Left ventricle myocardium superior (tissue), 1 donor: ENCODE data around the gene PGM2. TPM values are rescaled to one million over a fixed set of nuclear protein-coding genes. Genes with fewer than 3 reads are reported as not detected.
"Not testable (repeated sequence)": the region's sequence is repeated elsewhere in the genome, so short reads cannot be mapped to it uniquely, and the experiment has no call there.

Experiments
- ATAC-seq: fragments of 200-7000 bp; cut with Tn5 transposase; one replicate; pipeline ENCODE4 v1.9.1; 2020; ENCODE audit warnings: mild to moderate bottlenecking, moderate library complexity
- DNase-seq: peaks from one replicate; pipeline ENCODE4 v3.0.0-alpha.2; 2020
- intact Hi-C: fragments of 100-400 bp; cut with micrococcal nuclease; formaldehyde crosslinking; loops from one replicate; pipeline ENCODE4 v1.11.0; 2022
- long read RNA-seq: library from polyadenylated mRNA; unstranded; transcript quantifications from one replicate; pipeline ENCODE4 v2.0.0, GENCODE V29; 2021
- total RNA-seq: library from RNA; stranded (reverse); fragmentation: NEBNext Ultra II Directional; extraction: Animal tissue kit (Norgen Biotek cat#: 25700); gene quantifications from one replicate; pipeline ENCODE4 v1.2.1, GENCODE V29; 2021
- donor health status: DM: no; HTN: yes; CAD: no; lungs with severe emphysema.

Gene PGM2
- total RNA-seq, result 12.8 TPM
- long read RNA-seq, transcript PGM2-201 (14 exons, 3,264 nt), result major isoform, 9 of 11 reads
- long read RNA-seq, partial matches to known transcripts, result 1 of 11 reads
- long read RNA-seq, other reads (novel, unspliced or antisense), result 1 of 11 reads

- peak; percentile 97 for ATAC-seq
- peak; percentile 95 for DNase-seq
- intact Hi-C loops, result no loop called here
Measured at GRCh38 chr4:37826295-37827029, at the start of gene PGM2. Gene PGM2 (plus strand): TSS chr4:37826686. CDS start chr4:37826733, 47 bp downstream.

DNA sequence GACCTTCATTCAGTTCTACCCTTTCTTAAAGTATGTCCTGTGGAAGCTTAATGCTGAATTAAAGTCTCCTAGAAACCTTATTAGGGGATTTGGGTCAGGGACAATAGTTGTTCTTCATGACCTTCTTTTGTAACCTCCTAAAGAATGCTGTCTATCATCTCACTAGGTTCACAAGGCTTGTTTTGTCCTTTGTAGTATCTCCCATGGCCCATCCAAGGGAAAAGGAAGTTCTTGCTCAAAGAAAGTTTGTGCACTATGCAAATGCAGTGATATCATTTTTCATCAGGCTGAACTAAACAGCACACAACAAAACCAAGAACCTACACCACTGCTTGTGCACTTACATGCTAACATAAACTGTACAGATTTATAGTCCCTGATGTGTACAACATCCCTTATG is 46.6 kb upstream of the PGM2 start:
- intact Hi-C loops, result no loop called here
- ATAC-seq (no peak), DNase-seq (no peak)

GRCh38 chr4:37780444-37781130 is 45.9 kb upstream of the PGM2 start:
- ATAC-seq (peak; percentile 45), DNase-seq (peak; percentile 39)
- intact Hi-C loops, result no loop called here

DNA sequence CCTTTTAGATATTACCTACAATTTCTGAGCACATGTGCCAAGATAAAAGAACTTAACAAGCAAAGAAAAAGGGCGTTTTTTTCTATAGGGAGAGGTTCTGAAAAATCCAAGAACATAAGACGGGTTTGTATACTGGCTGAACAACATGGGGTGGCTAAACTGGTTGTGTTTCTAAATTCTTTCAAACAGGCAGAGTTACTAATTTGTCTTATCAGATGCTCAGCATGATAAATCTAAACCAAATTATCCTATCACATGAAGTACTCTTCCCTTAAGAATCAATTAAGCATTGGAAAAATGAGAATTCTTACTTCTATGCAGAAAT is 45.4 kb upstream of the PGM2 start:
- ATAC-seq, result no peak
- DNase-seq, result no peak
- intact Hi-C loops, result no loop called here

GRCh38 chr4:37786267-37786666 is 40.2 kb upstream of the PGM2 start:
- DNase-seq, intact Hi-C loops, ATAC-seq: not testable (repeated sequence)

DNA sequence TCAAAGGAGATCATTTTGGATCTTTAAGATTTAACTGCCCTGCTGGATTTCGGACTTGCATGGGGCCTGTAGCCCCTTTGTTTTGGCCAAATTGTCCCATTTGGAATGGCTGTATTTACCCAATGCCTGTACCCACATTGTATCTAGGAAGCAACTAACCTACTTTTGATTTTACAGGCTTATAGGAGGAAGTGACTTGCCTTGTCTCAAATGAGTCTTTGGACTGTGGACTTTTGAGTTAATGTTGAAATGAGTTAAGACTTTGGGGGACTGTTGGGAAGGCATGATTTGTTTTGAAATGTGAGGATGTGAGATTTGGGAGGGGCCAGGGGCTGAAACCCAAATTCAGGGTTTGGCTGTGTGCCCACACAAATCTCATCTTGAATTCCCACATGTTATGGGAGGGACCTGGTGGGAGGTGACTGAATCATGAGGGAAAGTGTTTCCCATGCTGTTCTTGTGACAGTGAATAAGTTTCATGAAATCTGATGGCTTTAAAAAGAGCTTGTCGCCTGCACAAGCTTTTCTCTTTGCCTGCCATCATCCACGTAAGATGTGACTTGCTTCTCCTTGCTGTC is 38.5 kb upstream of the PGM2 start:
- intact Hi-C loops, ATAC-seq: not testable (repeated sequence)

GRCh38 chr4:37788819-37789218 is 37.7 kb upstream of the PGM2 start:
- intact Hi-C loops, result no loop called here

More for the DNA sequence above, 38.5 kb upstream of the PGM2 start:
- DNase-seq, result not testable (repeated sequence)

GRCh38 chr4:37792241-37792640 is 34.2 kb upstream of the PGM2 start:
- DNase-seq (no peak), ATAC-seq (no peak)
- intact Hi-C loops, result loop anchor here (5.0 kb wide), 1 partner anchor 195 kb away; no protein-coding TSS in a partner anchor

More at GRCh38 chr4:37788819-37789218, 37.7 kb upstream of the PGM2 start:
- DNase-seq, result no peak
- no peak for ATAC-seq

- no peak for DNase-seq
- intact Hi-C loops, result loop anchor here (5.0 kb wide), 1 partner anchor 196 kb away; no protein-coding TSS in a partner anchor
- peak; percentile 82 for ATAC-seq
Measured at GRCh38 chr4:37793562-37793961, 32.9 kb upstream of the PGM2 start.

DNA sequence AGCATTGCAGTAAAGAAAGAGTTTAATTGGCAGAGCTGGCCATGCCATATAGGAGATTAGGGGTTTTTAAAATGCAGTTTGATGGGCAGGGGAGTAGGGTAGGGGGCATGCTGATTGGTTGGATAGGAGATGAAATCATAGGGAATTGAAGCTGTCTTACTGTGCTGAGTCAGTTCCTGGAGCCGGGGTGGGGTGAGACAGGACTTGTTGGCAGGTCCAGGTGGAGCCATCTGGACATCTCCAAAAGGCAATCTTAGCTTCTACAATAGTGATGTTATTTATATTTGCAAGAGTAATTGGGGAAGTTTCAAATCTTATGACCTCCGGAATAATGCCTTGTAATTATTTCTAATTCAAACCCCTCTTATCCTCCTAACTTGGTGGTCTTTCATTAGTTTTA is 32.4 kb upstream of the PGM2 start:
- no peak for ATAC-seq
- DNase-seq, result no peak
- intact Hi-C loops, result loop anchor here (5.0 kb wide), 1 partner anchor 197 kb away; no protein-coding TSS in a partner anchor

DNA sequence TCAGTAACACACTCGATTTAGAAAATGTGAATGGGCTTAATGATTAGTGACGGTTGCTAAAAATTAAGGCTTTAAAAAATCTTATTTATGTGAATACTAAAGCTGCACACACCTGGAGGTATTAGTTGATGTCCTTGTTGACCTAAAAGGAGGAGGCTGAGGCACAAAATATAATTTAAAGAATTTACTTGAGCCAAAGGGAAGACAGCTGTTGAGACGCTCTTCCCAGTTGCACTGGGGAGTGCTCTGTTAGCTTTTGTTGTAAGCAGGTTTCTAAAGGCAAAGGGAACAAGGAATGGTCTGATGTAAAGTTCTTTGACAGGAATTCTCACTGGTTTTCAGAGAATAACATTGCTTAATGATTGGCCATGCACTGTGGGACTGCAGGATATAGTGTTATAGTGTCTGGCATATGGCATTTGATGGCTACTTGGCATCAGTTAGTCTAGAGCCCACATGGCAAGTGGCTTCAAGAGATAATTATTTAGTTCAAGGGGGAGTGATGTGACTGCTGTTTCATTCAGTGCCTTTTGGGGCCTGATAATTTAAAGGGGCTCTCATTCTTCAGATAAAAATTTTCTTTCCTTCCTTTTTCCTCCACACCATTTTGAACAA is 30.8 kb upstream of the PGM2 start:
- DNase-seq (no peak), ATAC-seq (no peak)
- intact Hi-C loops, result no loop called here

DNA sequence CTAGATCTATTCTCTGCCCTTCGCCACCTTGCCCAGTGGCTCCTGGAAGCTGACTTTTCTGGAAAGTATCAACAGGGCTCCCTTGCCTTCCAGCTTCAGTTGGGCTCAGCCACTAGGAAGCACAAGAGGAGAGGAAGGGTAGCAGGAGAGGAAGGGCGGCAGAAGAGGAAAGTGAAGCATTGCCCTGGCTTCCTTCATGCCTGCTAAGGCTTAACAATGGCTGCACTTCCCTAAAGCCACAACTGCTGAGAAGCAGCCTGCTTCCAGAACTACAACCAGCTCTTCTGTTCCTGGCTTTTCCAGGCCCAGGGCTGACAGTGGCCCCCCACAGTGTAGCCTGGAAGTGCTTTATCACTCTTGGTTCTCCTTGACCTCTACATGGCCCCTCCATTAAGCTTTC is 29.1 kb upstream of the PGM2 start:
- DNase-seq (no peak), ATAC-seq (no peak)
- intact Hi-C loops, result no loop called here

DNA sequence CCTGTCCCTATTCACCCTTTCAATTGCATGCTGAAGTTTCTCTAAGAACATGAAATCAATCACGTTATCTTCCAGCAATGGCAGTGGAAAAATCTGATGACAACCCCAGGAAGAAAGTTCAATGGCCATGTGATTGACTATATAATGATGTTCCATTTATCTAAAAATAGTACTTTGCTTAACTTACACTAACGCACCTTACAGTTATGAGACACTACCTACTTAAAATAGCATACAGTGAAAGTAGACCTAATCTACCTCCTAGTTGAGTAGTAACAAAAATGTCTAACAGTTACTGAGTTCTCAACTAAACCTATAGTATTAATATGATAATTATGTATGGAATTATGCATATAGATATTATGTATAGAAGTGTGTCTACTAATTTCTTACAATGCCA is 28.6 kb upstream of the PGM2 start:
- ATAC-seq (no peak), DNase-seq (no peak)
- intact Hi-C loops, result no loop called here

DNA sequence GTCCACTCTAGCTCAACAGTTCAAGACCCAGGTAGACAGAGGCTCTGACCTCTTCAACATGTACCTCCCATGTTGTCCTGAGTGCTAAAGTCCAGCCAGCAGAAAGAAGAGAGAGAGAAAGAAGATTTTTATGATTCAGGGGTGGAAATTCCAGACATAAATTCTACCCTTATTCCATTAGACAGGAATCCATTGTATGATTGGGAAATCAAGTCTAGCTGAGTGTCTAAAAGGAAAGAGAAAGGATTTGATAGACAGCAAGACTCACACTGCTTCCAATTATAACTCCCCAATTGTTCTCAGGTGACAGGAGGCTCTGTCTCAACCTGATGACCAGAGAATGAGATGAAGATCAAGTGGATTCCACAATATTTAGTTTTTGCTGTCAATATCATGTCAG is 27.9 kb upstream of the PGM2 start:
- no peak for ATAC-seq
- DNase-seq, result no peak
- intact Hi-C loops, result no loop called here

DNA sequence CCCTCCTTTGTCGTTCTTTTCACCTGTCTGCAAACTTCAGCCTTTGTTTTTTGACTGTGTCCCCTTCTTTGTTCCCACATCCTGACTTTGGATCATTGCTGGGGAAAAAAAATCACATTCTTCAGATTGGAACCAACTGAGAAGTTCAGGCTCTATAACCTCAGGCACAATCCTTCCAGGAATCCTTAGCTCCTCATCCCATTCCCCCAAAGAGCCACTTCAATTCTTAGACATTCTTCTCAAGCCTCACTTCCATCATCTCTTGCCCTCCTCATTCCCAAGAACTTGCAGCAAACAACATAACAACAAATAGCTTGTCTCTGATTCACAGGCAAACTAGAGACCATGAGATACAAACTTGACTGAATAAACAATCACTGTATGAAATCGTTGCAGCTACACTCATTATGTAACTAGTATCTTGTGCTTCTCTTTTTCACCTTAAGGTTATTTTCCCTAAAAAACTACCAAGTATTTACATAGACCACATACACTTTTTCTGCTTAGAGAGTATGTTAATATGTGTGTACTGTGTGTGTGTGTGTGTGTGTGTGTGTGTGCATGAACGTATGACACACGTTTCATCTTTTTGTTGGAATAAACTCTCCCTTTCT is 26.4 kb upstream of the PGM2 start:
- DNase-seq (no peak), ATAC-seq (no peak)
- intact Hi-C loops, result loop anchor here (5.0 kb wide), 1 partner anchor 198 kb away; no protein-coding TSS in a partner anchor

GRCh38 chr4:37802068-37802666 is 24.3 kb upstream of the PGM2 start:
- ATAC-seq, result peak; percentile 89
- DNase-seq, result peak; percentile 51
- intact Hi-C loops, result loop anchor here (2.0 to 5.0 kb wide), 2 partner anchors 200 to 235 kb away; no protein-coding TSS in a partner anchor

DNA sequence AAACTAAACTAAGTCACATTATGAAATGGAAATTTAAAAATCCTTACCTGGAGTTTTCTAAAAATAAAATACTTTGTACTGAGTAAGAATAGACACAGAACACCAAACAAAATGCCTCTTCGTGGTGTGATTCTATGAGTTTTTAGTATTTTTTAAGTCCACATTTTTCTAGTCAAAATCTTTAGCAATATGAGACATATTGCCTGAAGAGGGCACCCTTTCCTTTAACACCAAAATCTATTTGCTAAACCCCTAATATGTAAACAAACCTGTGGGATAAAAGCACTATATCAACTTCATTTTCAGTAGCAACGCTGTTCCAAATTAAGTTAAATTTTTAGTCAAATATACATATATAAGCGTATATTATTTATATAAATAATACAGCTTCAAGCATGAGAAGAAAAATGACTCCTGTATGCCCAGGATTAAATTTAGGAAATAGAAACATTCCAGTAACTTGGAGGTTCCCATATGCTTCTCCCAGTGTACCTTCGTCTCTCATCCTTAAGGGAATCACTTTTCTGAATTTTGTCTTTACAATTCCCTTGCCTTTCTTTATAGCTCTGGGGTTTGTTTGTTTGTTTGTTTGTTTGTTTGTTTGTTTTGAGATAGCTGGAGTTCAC is 23.0 kb upstream of the PGM2 start:
- ATAC-seq, result peak; percentile 53
- intact Hi-C loops, result loop anchor here (2.0 to 5.0 kb wide), 2 partner anchors 201 to 233 kb away; no protein-coding TSS in a partner anchor
- DNase-seq, result no peak

- intact Hi-C loops, result no loop called here
- ATAC-seq (no peak), DNase-seq (no peak)
Measured at GRCh38 chr4:37805091-37805490, 21.4 kb upstream of the PGM2 start.
